Left colon (tissue), 2 donors: ENCODE measurements around the gene KIF1B. TPM values are rescaled to one million over a fixed set of nuclear protein-coding genes. Genes with fewer than 3 reads are reported as not detected.
A peak's percentile ranks its signal among the peaks of the same experiment; 100 is the strongest.

Source experiments
- ATAC-seq: fragments of 200-7000 bp; cut with Tn5 transposase; one replicate; pipeline ENCODE4 v1.9.1; 2020; ENCODE audit warnings: mild to moderate bottlenecking, moderate library complexity
- DNase-seq, 2 donors: peaks; one replicate each; pipeline ENCODE4 v3.0.0-alpha.2; 2020
- intact Hi-C, 2 donors: fragments of 100-400 bp; cut with DNase I in 1 of 2; cut with micrococcal nuclease in 1 of 2; formaldehyde crosslinking; loops; one replicate each; pipeline versions ENCODE4 v1.11.2 to v1.14.0; 2022; cut with DNase I, micrococcal nuclease
- total RNA-seq, 2 donors: library from RNA; stranded (reverse); fragmentation: NEBNext Ultra II Directional; extraction: Animal tissue kit (Norgen Biotek cat#: 25700); gene quantifications; one replicate each; pipeline ENCODE4 v1.2.1, GENCODE V29; 2021
- donor health status: DM: no; HTN: no; CAD: no.
- donor health status: DM: yes; HTN: yes; CAD: no.

The KIF1B gene
- total RNA-seq, 2 donors from 2014 or later, result 44.6 to 45.3 TPM

- DNase-seq (no peak), ATAC-seq (peak; percentile 89)
- intact Hi-C loops, result no loop called here
Observed at GRCh38 chr1:10263450-10264082, 53.2 kb downstream of the KIF1B start.

- intact Hi-C loops, result no loop called here
- ATAC-seq (no peak), DNase-seq (no peak)
Observed at GRCh38 chr1:10265027-10265426, 54.7 kb downstream of the KIF1B start.

- DNase-seq, result no peak
- intact Hi-C loops, result no loop called here
- ATAC-seq, result no peak
Observed at GRCh38 chr1:10265900-10266299, 55.5 kb downstream of the KIF1B start.

- DNase-seq (no peak), ATAC-seq (no peak)
- intact Hi-C loops, result no loop called here
Observed at GRCh38 chr1:10267319-10267718, 56.9 kb downstream of the KIF1B start.

- DNase-seq (no peak), ATAC-seq (no peak)
- intact Hi-C loops, result no loop called here
Observed at GRCh38 chr1:10267921-10268320, 57.6 kb downstream of the KIF1B start.

GRCh38 chr1:10271090-10271489 lies 60.7 kb downstream of the KIF1B start:
- DNase-seq (no peak), ATAC-seq (peak; percentile 76)
- intact Hi-C loops, result no loop called here

GRCh38 chr1:10271869-10272268 lies 61.5 kb downstream of the KIF1B start:
- ATAC-seq (peak; percentile 27), DNase-seq (no peak)
- intact Hi-C loops, result no loop called here

GRCh38 chr1:10272274-10272673 lies 61.9 kb downstream of the KIF1B start:
- ATAC-seq (peak; percentile 84), DNase-seq (no peak)
- intact Hi-C loops, result no loop called here

GRCh38 chr1:10278880-10279279 lies 68.5 kb downstream of the KIF1B start:
- DNase-seq (no peak), ATAC-seq (no peak)
- intact Hi-C loops, result no loop called here

- DNase-seq (no peak), ATAC-seq (no peak)
- intact Hi-C loops, result no loop called here
Observed at GRCh38 chr1:10280439-10281350, 70.3 kb downstream of the KIF1B start.

GRCh38 chr1:10283318-10283984 lies 73.1 kb downstream of the KIF1B start:
- DNase-seq (no peak), ATAC-seq (no peak)

GRCh38 chr1:10286244-10286643 lies 75.9 kb downstream of the KIF1B start:
- ATAC-seq, result no peak
- no peak for DNase-seq
- intact Hi-C loops, result no loop called here

More at GRCh38 chr1:10283318-10283984, 73.1 kb downstream of the KIF1B start:
- intact Hi-C loops, result no loop called here

GRCh38 chr1:10287023-10287645 lies 76.8 kb downstream of the KIF1B start:
- intact Hi-C loops, result no loop called here
- ATAC-seq, result no peak
- DNase-seq, result no peak

GRCh38 chr1:10288029-10288615 lies 77.8 kb downstream of the KIF1B start:
- ATAC-seq (no peak), DNase-seq (no peak)
- intact Hi-C loops, result no loop called here

GRCh38 chr1:10291705-10292104 lies 81.3 kb downstream of the KIF1B start:
- no peak for DNase-seq
- intact Hi-C loops, result no loop called here
- no peak for ATAC-seq

- DNase-seq (no peak), ATAC-seq (no peak)
- intact Hi-C loops, result no loop called here
Observed at GRCh38 chr1:10292188-10292587, 81.8 kb downstream of the KIF1B start.

GRCh38 chr1:10295481-10296085 lies 85.2 kb downstream of the KIF1B start:
- ATAC-seq (no peak), DNase-seq (no peak)
- intact Hi-C loops, result no loop called here

GRCh38 chr1:10299151-10299550 lies 88.8 kb downstream of the KIF1B start:
- no peak for ATAC-seq
- intact Hi-C loops, result no loop called here
- no peak for DNase-seq

- no peak for DNase-seq
- intact Hi-C loops, result no loop called here
- no peak for ATAC-seq
Observed at GRCh38 chr1:10302416-10302815, 92.0 kb downstream of the KIF1B start.
